ENCODE measurements around the gene ANKRD10.

The ANKRD10 gene

GRCh38 chr13:110873639-110874507, 41.0 kb downstream of the ANKRD10 start:
- 100% methylated on average over 8 of the region's 19 CpGs for WGBS (ENCODE audit: extremely low coverage, insufficient coverage, insufficient read length)
- peak overlapping the region; percentile 48 for H3K4me2 ChIP-seq (ENCODE audit: low read length)
- H4K12ac ChIP-seq (ENCODE audit: low read depth, low read length) = no peak overlapping the region

DNA sequence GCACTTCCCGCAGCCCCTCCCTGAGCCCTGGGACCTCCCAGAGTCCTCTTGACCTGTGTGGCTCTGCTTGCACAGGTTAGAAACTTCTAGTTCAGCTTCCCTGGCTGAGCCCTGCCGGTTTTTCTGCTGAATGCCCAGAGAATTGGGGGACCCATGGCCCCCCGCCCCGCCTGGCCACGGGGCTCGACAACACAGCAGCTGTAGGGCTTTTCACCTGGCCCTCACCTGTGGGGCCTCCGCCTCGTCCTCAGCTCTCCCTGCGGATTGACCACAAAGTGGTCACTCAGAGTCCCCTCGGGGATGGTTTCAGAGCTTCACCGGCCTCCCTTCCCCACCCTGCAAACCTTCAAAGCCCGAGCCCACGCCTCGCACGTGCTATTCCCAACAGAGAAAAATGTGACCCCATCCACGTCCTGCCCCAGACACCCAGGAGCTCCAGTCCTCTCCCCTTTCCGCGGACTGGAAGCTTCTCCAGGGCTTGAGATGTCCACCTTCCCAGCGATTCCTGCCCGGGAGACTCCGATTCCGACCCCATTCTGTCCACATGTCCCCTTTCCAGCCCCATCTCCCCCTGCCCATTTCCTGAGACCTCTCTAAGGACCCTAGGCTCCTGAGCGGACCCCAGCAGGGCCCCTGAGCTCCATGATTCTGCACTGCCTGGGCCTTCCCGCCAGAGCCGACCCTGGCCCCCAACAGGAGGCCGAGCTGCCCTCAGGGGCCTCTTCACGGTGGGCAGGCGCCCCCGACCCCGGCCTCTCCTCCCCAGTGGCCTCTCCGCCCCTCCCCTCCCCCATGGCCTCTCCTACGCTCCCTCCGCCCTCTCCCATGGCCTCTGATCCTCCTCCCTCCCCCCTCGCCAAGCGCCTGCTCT, 41.9 kb downstream of the ANKRD10 start:
- Histone ChIP-seq H3K23ac (ENCODE audit: low read length) (no peak overlapping the region), H3K9ac (ENCODE audit: low read length) (no peak overlapping the region), H3K14ac (ENCODE audit: low read length) (no peak overlapping the region), H2BK5ac (ENCODE audit: low read depth, low read length, poor library complexity) (no peak overlapping the region), H3K9me3 (ENCODE audit: insufficient read depth, low read depth, low read length) (peaks cover 5% of the 10 kb centered on the region), H3K4me3 (ENCODE audit: low read depth, low read length) (no peak overlapping the region), H2AK5ac (ENCODE audit: low read length) (no peak overlapping the region), H3K4me1 (ENCODE audit: control insufficient read depth in 1 of 2, insufficient read depth in 2 of 2, low read length in 2 of 2) (peaks cover 17 to 21% of the 10 kb centered on the region in 2 experiments), H3K27me3 (ENCODE audit: insufficient read depth, low read length) (no peaks in the 10 kb centered on the region), H2AFZ (ENCODE audit: insufficient read depth, low read length, poor library complexity) (no peak overlapping the region), H2BK120ac (ENCODE audit: insufficient read depth, low read length, poor library complexity) (no peak overlapping the region), H3K18ac (ENCODE audit: low read length) (no peak overlapping the region), H2BK12ac (ENCODE audit: low read length) (no peak overlapping the region), H4K12ac (ENCODE audit: low read depth, low read length) (no peak overlapping the region), H3K36me3 (ENCODE audit: control insufficient read depth in 1 of 2, insufficient read depth in 2 of 2, low read length in 2 of 2) (no peaks in the 10 kb centered on the region), H3K4me2 (ENCODE audit: low read length) (no peak overlapping the region), H4K8ac (ENCODE audit: low read depth, low read length) (no peak overlapping the region), H3K27ac (ENCODE audit: low read depth, low read length) (no peak overlapping the region), H4K91ac (ENCODE audit: low read depth, low read length) (no peak overlapping the region), H3K79me2 (ENCODE audit: control insufficient read depth, insufficient read depth, low read length, poor library complexity) (no peaks in the 10 kb centered on the region), H3K79me1 (ENCODE audit: low read length) (peaks cover 14% of the 10 kb centered on the region), H3K4ac (ENCODE audit: low read depth, low read length) (no peak overlapping the region)
- DNase-seq = no peak
- 100% methylated on average over 2 of the region's 35 CpGs for WGBS (ENCODE audit: extremely low coverage, insufficient coverage, insufficient read length)

More at GRCh38 chr13:110873639-110874507, 41.0 kb downstream of the ANKRD10 start:
- Histone ChIP-seq H3K23ac (ENCODE audit: low read length) (peak overlapping the region; percentile 80), H2AFZ (ENCODE audit: insufficient read depth, low read length, poor library complexity) (no peak overlapping the region), H3K36me3 (ENCODE audit: control insufficient read depth in 1 of 2, insufficient read depth in 2 of 2, low read length in 2 of 2) (no peaks in the 10 kb centered on the region), H3K4me1 (ENCODE audit: control insufficient read depth in 1 of 2, insufficient read depth in 2 of 2, low read length in 2 of 2) (peaks cover 15 to 19% of the 10 kb centered on the region in 2 experiments), H3K14ac (ENCODE audit: low read length) (no peak overlapping the region), H2BK12ac (ENCODE audit: low read length) (no peak overlapping the region), H2AK5ac (ENCODE audit: low read length) (no peak overlapping the region), H3K4ac (ENCODE audit: low read depth, low read length) (no peak overlapping the region), H4K8ac (ENCODE audit: low read depth, low read length) (no peak overlapping the region), H4K91ac (ENCODE audit: low read depth, low read length) (no peak overlapping the region), H3K9ac (ENCODE audit: low read length) (no peak overlapping the region), H2BK5ac (ENCODE audit: low read depth, low read length, poor library complexity) (no peak overlapping the region), H3K79me1 (ENCODE audit: low read length) (peaks cover 14% of the 10 kb centered on the region), H3K18ac (ENCODE audit: low read length) (no peak overlapping the region), H3K9me3 (ENCODE audit: insufficient read depth, low read depth, low read length) (peaks cover 5% of the 10 kb centered on the region), H2BK120ac (ENCODE audit: insufficient read depth, low read length, poor library complexity) (no peak overlapping the region), H3K79me2 (ENCODE audit: control insufficient read depth, insufficient read depth, low read length, poor library complexity) (no peaks in the 10 kb centered on the region), H3K27ac (ENCODE audit: low read depth, low read length) (no peak overlapping the region), H3K27me3 (ENCODE audit: insufficient read depth, low read length) (no peaks in the 10 kb centered on the region), H3K4me3 (ENCODE audit: low read depth, low read length) (peak overlapping the region; percentile 57)
- DNase-seq = no peak

GRCh38 chr13:110872034-110872767, 42.7 kb downstream of the ANKRD10 start:
- no peak overlapping the region for H3K4me2 ChIP-seq (ENCODE audit: low read length)
- H2AK5ac ChIP-seq (ENCODE audit: low read length) = no peak overlapping the region
- no peak overlapping the region for H4K91ac ChIP-seq (ENCODE audit: low read depth, low read length)
- no peak overlapping the region for H3K27ac ChIP-seq (ENCODE audit: low read depth, low read length)
- no peaks in the 10 kb centered on the region for H3K27me3 ChIP-seq (ENCODE audit: insufficient read depth, low read length)
- H3K4me1 ChIP-seq (ENCODE audit: control insufficient read depth in 1 of 2, insufficient read depth in 2 of 2, low read length in 2 of 2) = peaks cover 17 to 21% of the 10 kb centered on the region in 2 experiments
- no peak overlapping the region for H3K4ac ChIP-seq (ENCODE audit: low read depth, low read length)
- WGBS (ENCODE audit: extremely low coverage, insufficient coverage, insufficient read length) = no CpG with 5 or more reads among the region's 13 CpGs
- no peak overlapping the region for H2BK120ac ChIP-seq (ENCODE audit: insufficient read depth, low read length, poor library complexity)
- no peak overlapping the region for H2AFZ ChIP-seq (ENCODE audit: insufficient read depth, low read length, poor library complexity)
- no peaks in the 10 kb centered on the region for H3K36me3 ChIP-seq (ENCODE audit: control insufficient read depth in 1 of 2, insufficient read depth in 2 of 2, low read length in 2 of 2)
- no peak overlapping the region for H3K23ac ChIP-seq (ENCODE audit: low read length)
- H2BK5ac ChIP-seq (ENCODE audit: low read depth, low read length, poor library complexity) = no peak overlapping the region
- no peak for DNase-seq
- H3K4me3 ChIP-seq (ENCODE audit: low read depth, low read length) = no peak overlapping the region
- no peak overlapping the region for H4K8ac ChIP-seq (ENCODE audit: low read depth, low read length)
- H3K9ac ChIP-seq (ENCODE audit: low read length) = no peak overlapping the region
- H3K18ac ChIP-seq (ENCODE audit: low read length) = no peak overlapping the region
- H2BK12ac ChIP-seq (ENCODE audit: low read length) = no peak overlapping the region
- peaks cover 14% of the 10 kb centered on the region for H3K79me1 ChIP-seq (ENCODE audit: low read length)
- H3K79me2 ChIP-seq (ENCODE audit: control insufficient read depth, insufficient read depth, low read length, poor library complexity) = no peaks in the 10 kb centered on the region
- H3K14ac ChIP-seq (ENCODE audit: low read length) = no peak overlapping the region
- H4K12ac ChIP-seq (ENCODE audit: low read depth, low read length) = no peak overlapping the region
- peaks cover 5% of the 10 kb centered on the region for H3K9me3 ChIP-seq (ENCODE audit: insufficient read depth, low read depth, low read length)
